DMS114 treated with DMSO at 0.1 percent for 48 hours (cell line): ENCODE results near the gene FYCO1.

Experiments
- DNase-seq: peaks from one replicate; lab custom pipeline; 2025; ENCODE audit not compliant: unreplicated experiment; lab: John Stamatoyannopoulos, UW

FYCO1 gene

GRCh38 chr3:45965653-45966052 lies 30.0 kb downstream of the FYCO1 start:
- no peak for DNase-seq

GRCh38 chr3:45965253-45965652 lies 30.4 kb downstream of the FYCO1 start:
- DNase-seq, result no peak

- DNase-seq, result no peak
These were observed 31.5 kb downstream of the FYCO1 start for GRCh38 chr3:45964139-45964538.

- DNase-seq, result no peak
These were observed 33.6 kb downstream of the FYCO1 start for GRCh38 chr3:45962033-45962432.

GRCh38 chr3:45960289-45960688 lies 35.3 kb downstream of the FYCO1 start:
- DNase-seq, result no peak

- no peak for DNase-seq
These were observed 36.4 kb downstream of the FYCO1 start for GRCh38 chr3:45959201-45959600.

GRCh38 chr3:45958321-45958791 lies 37.3 kb downstream of the FYCO1 start:
- no peak for DNase-seq

GRCh38 chr3:45957586-45957985 lies 38.0 kb downstream of the FYCO1 start:
- no peak for DNase-seq

- no peak for DNase-seq
These were observed 39.9 kb downstream of the FYCO1 start for GRCh38 chr3:45955706-45956105.

GRCh38 chr3:45955017-45955647 lies 40.5 kb downstream of the FYCO1 start:
- DNase-seq, result no peak

GRCh38 chr3:45954306-45954705 lies 41.3 kb downstream of the FYCO1 start:
- DNase-seq, result no peak

GRCh38 chr3:45953536-45953935 lies 42.1 kb downstream of the FYCO1 start:
- no peak for DNase-seq

- DNase-seq, result no peak
These were observed 43.2 kb downstream of the FYCO1 start for GRCh38 chr3:45952456-45952855.

GRCh38 chr3:45951946-45952345 lies 43.7 kb downstream of the FYCO1 start:
- DNase-seq, result no peak

- DNase-seq, result no peak
These were observed 44.7 kb downstream of the FYCO1 start for GRCh38 chr3:45950686-45951600.

GRCh38 chr3:45950131-45950530 lies 45.5 kb downstream of the FYCO1 start:
- DNase-seq, result no peak

GRCh38 chr3:45949432-45949831 lies 46.2 kb downstream of the FYCO1 start:
- DNase-seq, result no peak

- no peak for DNase-seq
These were observed 46.7 kb downstream of the FYCO1 start for GRCh38 chr3:45948881-45949280.

GRCh38 chr3:45948311-45948781 lies 47.3 kb downstream of the FYCO1 start:
- no peak for DNase-seq

GRCh38 chr3:45947361-45947760 lies 48.3 kb downstream of the FYCO1 start:
- DNase-seq, result no peak

GRCh38 chr3:45946875-45947274 lies 48.7 kb downstream of the FYCO1 start:
- DNase-seq, result no peak

- DNase-seq, result no peak
These were observed 49.3 kb downstream of the FYCO1 start for GRCh38 chr3:45946307-45946706.
